Measurements from ENCODE around the gene FAM110A.
"Not testable (repeated sequence)": the region's sequence is repeated elsewhere in the genome, so short reads cannot be mapped to it uniquely, and the experiment has no call there.

The FAM110A gene

GRCh38 chr20:833450-834150 is at the start of gene FAM110A:
FAM110A (plus strand) TSS chr20:833715; CDS start chr20:844805, 11,090 bp downstream.
- peak within 1 kb of the TSS; percentile 64 for H3K27ac ChIP-seq (ENCODE audit: low read depth, low read length)

GRCh38 chr20:787825-788224 is 45.7 kb upstream of the FAM110A start:
- H3K9me3 ChIP-seq (ENCODE audit: control insufficient read depth, insufficient read depth, low read length), result peaks cover 17% of the 10 kb centered on the region
- H3K27me3 ChIP-seq (ENCODE audit: control insufficient read depth, insufficient read depth, low read length), result no peaks in the 10 kb centered on the region

More at GRCh38 chr20:833450-834150, at the start of gene FAM110A:
- H3K4me3 ChIP-seq (ENCODE audit: low read depth, low read length), result peak within 1 kb of the TSS; percentile 89
- H3K4me1 ChIP-seq (ENCODE audit: control insufficient read depth, insufficient read depth, low read length), result peaks cover 3% of the 10 kb centered on the region; the same call in 1 of the 2 replicates
- no peaks in the 10 kb centered on the region for H3K36me3 ChIP-seq (ENCODE audit: control insufficient read depth, insufficient read depth, low read length)
- H3K27me3 ChIP-seq (ENCODE audit: control insufficient read depth, insufficient read depth, low read length), result peaks cover 15% of the 10 kb centered on the region
- H3K9ac ChIP-seq (ENCODE audit: low read depth, low read length), result peak within 1 kb of the TSS; percentile 90
- no peaks in the 10 kb centered on the region for H3K9me3 ChIP-seq (ENCODE audit: control insufficient read depth, insufficient read depth, low read length)

GRCh38 chr20:791056-791455 is 42.5 kb upstream of the FAM110A start:
- Histone ChIP-seq H3K4me3 (ENCODE audit: low read depth, low read length) (peak overlapping the region; percentile 43), H3K9ac (ENCODE audit: low read depth, low read length) (no peak overlapping the region), H3K4me1 (ENCODE audit: control insufficient read depth, insufficient read depth, low read length) (peaks cover 22% of the 10 kb centered on the region), H3K36me3 (ENCODE audit: control insufficient read depth, insufficient read depth, low read length) (no peaks in the 10 kb centered on the region), H3K27me3 (ENCODE audit: control insufficient read depth, insufficient read depth, low read length) (no peaks in the 10 kb centered on the region), H3K27ac (ENCODE audit: low read depth, low read length) (peak overlapping the region; percentile 96), H3K9me3 (ENCODE audit: control insufficient read depth, insufficient read depth, low read length) (peaks cover 28% of the 10 kb centered on the region)

More at GRCh38 chr20:787825-788224, 45.7 kb upstream of the FAM110A start:
- peaks cover 22% of the 10 kb centered on the region for H3K4me1 ChIP-seq (ENCODE audit: control insufficient read depth, insufficient read depth, low read length)
- no peak overlapping the region for H3K9ac ChIP-seq (ENCODE audit: low read depth, low read length)
- no peak overlapping the region for H3K4me3 ChIP-seq (ENCODE audit: low read depth, low read length)
- H3K36me3 ChIP-seq (ENCODE audit: control insufficient read depth, insufficient read depth, low read length), result no peaks in the 10 kb centered on the region
- no peak overlapping the region for H3K27ac ChIP-seq (ENCODE audit: low read depth, low read length)

- Histone ChIP-seq H3K9ac (ENCODE audit: low read depth, low read length) (no peak overlapping the region), H3K27me3 (ENCODE audit: control insufficient read depth, insufficient read depth, low read length) (no peaks in the 10 kb centered on the region), H3K27ac (ENCODE audit: low read depth, low read length) (no peak overlapping the region), H3K36me3 (ENCODE audit: control insufficient read depth, insufficient read depth, low read length) (no peaks in the 10 kb centered on the region), H3K4me1 (ENCODE audit: control insufficient read depth, insufficient read depth, low read length) (peaks cover 22% of the 10 kb centered on the region), H3K9me3 (ENCODE audit: control insufficient read depth, insufficient read depth, low read length) (peaks cover 28% of the 10 kb centered on the region), H3K4me3 (ENCODE audit: low read depth, low read length) (no peak overlapping the region)
Observed at GRCh38 chr20:792248-792647, 41.3 kb upstream of the FAM110A start.

DNA sequence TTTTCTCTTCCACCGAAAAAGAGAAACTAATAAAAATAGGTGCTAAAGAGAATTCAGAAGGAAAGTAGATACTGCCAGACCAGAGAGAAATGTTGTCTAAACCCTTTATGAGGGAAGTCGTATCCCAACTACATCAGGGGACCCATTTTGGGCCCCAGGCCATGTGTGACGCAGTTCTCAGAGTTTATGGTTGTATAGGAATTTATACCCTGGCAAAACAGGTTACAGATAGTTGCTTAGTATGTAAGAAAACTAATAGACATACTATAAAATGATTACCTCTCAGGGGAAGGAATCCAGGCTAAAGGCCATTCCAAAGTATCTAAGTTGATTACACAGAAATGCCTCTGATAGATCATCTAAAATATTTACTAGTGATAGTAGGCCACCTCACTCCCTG is 36.6 kb upstream of the FAM110A start:
- Histone ChIP-seq H3K36me3 (ENCODE audit: control insufficient read depth, insufficient read depth, low read length) (no peaks in the 10 kb centered on the region), H3K4me1 (ENCODE audit: control insufficient read depth, insufficient read depth, low read length) (no peaks in the 10 kb centered on the region), H3K9me3 (ENCODE audit: control insufficient read depth, insufficient read depth, low read length) (peaks cover 26% of the 10 kb centered on the region), H3K27me3 (ENCODE audit: control insufficient read depth, insufficient read depth, low read length) (no peaks in the 10 kb centered on the region), H3K27ac (ENCODE audit: low read depth, low read length) (no peak overlapping the region), H3K4me3 (ENCODE audit: low read depth, low read length) (no peak overlapping the region), H3K9ac (ENCODE audit: low read depth, low read length) (no peak overlapping the region)

DNA sequence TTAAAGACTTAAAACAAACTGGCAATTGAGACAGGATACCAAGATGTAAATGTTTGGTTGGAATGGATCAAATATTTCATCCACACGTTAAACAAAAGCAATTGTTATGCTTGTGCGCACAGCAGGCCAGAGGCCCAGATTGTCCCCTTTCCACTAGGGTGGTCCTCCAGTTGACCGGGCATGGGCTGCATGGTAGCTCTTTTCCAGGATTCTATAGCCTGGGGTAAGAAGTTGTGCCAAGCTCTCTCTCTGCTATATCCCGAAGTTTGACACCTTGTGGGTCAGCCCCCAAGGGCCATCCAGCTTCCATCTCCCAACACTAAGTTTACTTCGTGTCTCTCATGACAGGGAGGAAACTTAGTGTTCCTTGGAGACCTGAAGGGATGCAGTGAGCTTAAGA is 34.8 kb upstream of the FAM110A start:
- H3K4me1 ChIP-seq (ENCODE audit: control insufficient read depth, insufficient read depth, low read length); H3K27ac ChIP-seq (ENCODE audit: low read depth, low read length); H3K9ac ChIP-seq (ENCODE audit: low read depth, low read length); H3K27me3 ChIP-seq (ENCODE audit: control insufficient read depth, insufficient read depth, low read length); H3K36me3 ChIP-seq (ENCODE audit: control insufficient read depth, insufficient read depth, low read length); H3K4me3 ChIP-seq (ENCODE audit: low read depth, low read length): not testable (repeated sequence)
- peaks cover 22% of the 10 kb centered on the region for H3K9me3 ChIP-seq (ENCODE audit: control insufficient read depth, insufficient read depth, low read length)

DNA sequence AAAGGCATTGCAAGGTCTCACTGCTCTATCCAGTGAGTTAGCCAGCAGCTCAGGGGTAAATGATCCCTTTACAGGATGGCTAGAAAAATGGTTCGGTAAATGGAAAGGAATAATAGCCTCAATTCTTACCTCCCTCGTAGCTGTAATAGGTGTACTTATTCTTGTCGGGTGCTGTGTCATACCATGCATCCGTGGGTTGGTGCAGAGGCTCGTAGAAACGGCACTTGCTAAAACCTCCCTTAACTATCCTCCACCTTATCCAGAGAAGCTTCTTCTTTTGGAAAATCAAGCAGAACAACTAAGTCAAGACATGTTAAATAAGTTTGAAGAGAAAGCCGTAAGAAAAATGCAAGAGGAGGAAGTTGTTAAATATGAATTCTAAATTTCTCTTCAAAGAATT is 33.5 kb upstream of the FAM110A start:
- not testable (repeated sequence) for H3K4me1 ChIP-seq (ENCODE audit: control insufficient read depth, insufficient read depth, low read length); H3K27ac ChIP-seq (ENCODE audit: low read depth, low read length); H3K36me3 ChIP-seq (ENCODE audit: control insufficient read depth, insufficient read depth, low read length); H3K4me3 ChIP-seq (ENCODE audit: low read depth, low read length); H3K9ac ChIP-seq (ENCODE audit: low read depth, low read length); H3K27me3 ChIP-seq (ENCODE audit: control insufficient read depth, insufficient read depth, low read length)
- H3K9me3 ChIP-seq (ENCODE audit: control insufficient read depth, insufficient read depth, low read length), result peaks cover 31% of the 10 kb centered on the region

DNA sequence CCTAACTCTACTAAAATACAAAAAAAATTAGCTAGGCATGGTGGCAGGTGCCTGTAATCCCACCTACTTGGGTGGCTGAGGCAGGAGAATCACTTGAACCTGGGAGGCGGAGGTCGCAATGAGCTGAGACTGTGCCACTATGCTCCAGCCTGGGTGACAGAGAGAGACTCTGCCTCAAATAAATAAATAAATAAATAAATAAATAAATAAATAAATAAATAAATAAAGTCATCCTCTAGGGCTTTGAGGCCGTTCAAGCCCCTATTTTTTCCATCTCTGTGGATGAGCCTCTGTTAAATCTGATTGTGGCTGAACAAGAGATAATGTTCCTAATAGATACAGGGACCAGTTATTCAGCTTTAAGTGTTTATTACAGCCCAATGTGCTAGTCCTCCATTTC is 31.8 kb upstream of the FAM110A start:
- Histone ChIP-seq H3K27me3 (ENCODE audit: control insufficient read depth, insufficient read depth, low read length) (no peaks in the 10 kb centered on the region), H3K9me3 (ENCODE audit: control insufficient read depth, insufficient read depth, low read length) (peaks cover 47% of the 10 kb centered on the region), H3K4me3 (ENCODE audit: low read depth, low read length) (no peak overlapping the region), H3K9ac (ENCODE audit: low read depth, low read length) (no peak overlapping the region), H3K36me3 (ENCODE audit: control insufficient read depth, insufficient read depth, low read length) (no peaks in the 10 kb centered on the region), H3K4me1 (ENCODE audit: control insufficient read depth, insufficient read depth, low read length) (no peaks in the 10 kb centered on the region), H3K27ac (ENCODE audit: low read depth, low read length) (no peak overlapping the region)

DNA sequence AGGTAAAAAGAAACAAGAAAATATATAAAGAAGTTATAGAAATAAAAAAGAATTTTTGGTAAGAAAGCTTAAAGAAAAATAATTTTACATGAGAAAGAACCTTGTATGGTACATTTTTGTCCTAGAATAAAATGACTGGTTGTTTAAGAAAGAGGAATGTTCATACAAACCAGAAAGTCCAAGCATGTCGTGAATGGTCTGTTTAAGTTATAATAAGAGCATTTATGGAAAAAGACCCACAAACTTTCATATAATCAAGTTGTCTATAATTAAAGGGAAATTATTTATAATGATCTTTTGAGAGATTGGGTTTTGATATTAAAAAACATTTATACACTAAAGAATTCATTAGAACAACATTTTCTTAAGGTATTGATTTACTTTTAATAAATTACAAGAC is 27.8 kb upstream of the FAM110A start:
- H3K9me3 ChIP-seq (ENCODE audit: control insufficient read depth, insufficient read depth, low read length), result peaks cover 65% of the 10 kb centered on the region
- no peaks in the 10 kb centered on the region for H3K27me3 ChIP-seq (ENCODE audit: control insufficient read depth, insufficient read depth, low read length)
- no peak overlapping the region for H3K27ac ChIP-seq (ENCODE audit: low read depth, low read length)
- no peaks in the 10 kb centered on the region for H3K4me1 ChIP-seq (ENCODE audit: control insufficient read depth, insufficient read depth, low read length)
- no peaks in the 10 kb centered on the region for H3K36me3 ChIP-seq (ENCODE audit: control insufficient read depth, insufficient read depth, low read length)
- no peak overlapping the region for H3K4me3 ChIP-seq (ENCODE audit: low read depth, low read length)
- H3K9ac ChIP-seq (ENCODE audit: low read depth, low read length), result no peak overlapping the region

GRCh38 chr20:811776-812434 is 21.6 kb upstream of the FAM110A start:
- H3K9me3 ChIP-seq (ENCODE audit: control insufficient read depth, insufficient read depth, low read length), result peaks cover 16% of the 10 kb centered on the region
- H3K27me3 ChIP-seq (ENCODE audit: control insufficient read depth, insufficient read depth, low read length); H3K4me1 ChIP-seq (ENCODE audit: control insufficient read depth, insufficient read depth, low read length); H3K36me3 ChIP-seq (ENCODE audit: control insufficient read depth, insufficient read depth, low read length); H3K4me3 ChIP-seq (ENCODE audit: low read depth, low read length); H3K9ac ChIP-seq (ENCODE audit: low read depth, low read length); H3K27ac ChIP-seq (ENCODE audit: low read depth, low read length): not testable (repeated sequence)

GRCh38 chr20:812435-812814 is 21.1 kb upstream of the FAM110A start:
- not testable (repeated sequence) for H3K4me3 ChIP-seq (ENCODE audit: low read depth, low read length); H3K27me3 ChIP-seq (ENCODE audit: control insufficient read depth, insufficient read depth, low read length); H3K27ac ChIP-seq (ENCODE audit: low read depth, low read length); H3K36me3 ChIP-seq (ENCODE audit: control insufficient read depth, insufficient read depth, low read length); H3K4me1 ChIP-seq (ENCODE audit: control insufficient read depth, insufficient read depth, low read length); H3K9ac ChIP-seq (ENCODE audit: low read depth, low read length)
- H3K9me3 ChIP-seq (ENCODE audit: control insufficient read depth, insufficient read depth, low read length), result peaks cover 15% of the 10 kb centered on the region

Data from HUES48 (cell line).